Memory B cell (primary cell): ENCODE results near the gene SELENON.
A peak's percentile ranks its signal among the peaks of the same experiment; 100 is the strongest.

Source experiments
- ATAC-seq: fragments of 150-1000 bp; cut with Tn5 transposase; 2 replicates; pipeline ENCODE4 v1.10.0; 2021; ENCODE audit warnings: low read depth, mild to moderate bottlenecking, moderate library complexity
- DNase-seq, 2 donors: peaks; one replicate each; pipeline ENCODE4 v3.0.0; 2022; ENCODE audit warnings: low spot score in 2 of 2
- H3K27ac Mint-ChIP-seq: one replicate; pipeline ENCODE4 v1.8.0; 2022; ENCODE audit warnings: mild to moderate bottlenecking, moderate library complexity, mixed read lengths
- H3K27me3 Mint-ChIP-seq: one replicate; pipeline ENCODE4 v1.8.0; 2022; ENCODE audit warnings: mixed read lengths
- H3K36me3 Mint-ChIP-seq: one replicate; pipeline ENCODE4 v1.8.0; 2022; ENCODE audit warnings: mild to moderate bottlenecking, mixed read lengths
- H3K4me1 Mint-ChIP-seq: one replicate; pipeline ENCODE4 v1.8.0; 2022; ENCODE audit warnings: mixed read lengths
- H3K4me3 Mint-ChIP-seq: one replicate; pipeline ENCODE4 v1.8.0; 2022; ENCODE audit warnings: mild to moderate bottlenecking, moderate library complexity, mixed read lengths
- H3K9me3 Mint-ChIP-seq: one replicate; pipeline ENCODE4 v1.8.0; 2022; ENCODE audit warnings: mixed read lengths

Gene SELENON

DNA sequence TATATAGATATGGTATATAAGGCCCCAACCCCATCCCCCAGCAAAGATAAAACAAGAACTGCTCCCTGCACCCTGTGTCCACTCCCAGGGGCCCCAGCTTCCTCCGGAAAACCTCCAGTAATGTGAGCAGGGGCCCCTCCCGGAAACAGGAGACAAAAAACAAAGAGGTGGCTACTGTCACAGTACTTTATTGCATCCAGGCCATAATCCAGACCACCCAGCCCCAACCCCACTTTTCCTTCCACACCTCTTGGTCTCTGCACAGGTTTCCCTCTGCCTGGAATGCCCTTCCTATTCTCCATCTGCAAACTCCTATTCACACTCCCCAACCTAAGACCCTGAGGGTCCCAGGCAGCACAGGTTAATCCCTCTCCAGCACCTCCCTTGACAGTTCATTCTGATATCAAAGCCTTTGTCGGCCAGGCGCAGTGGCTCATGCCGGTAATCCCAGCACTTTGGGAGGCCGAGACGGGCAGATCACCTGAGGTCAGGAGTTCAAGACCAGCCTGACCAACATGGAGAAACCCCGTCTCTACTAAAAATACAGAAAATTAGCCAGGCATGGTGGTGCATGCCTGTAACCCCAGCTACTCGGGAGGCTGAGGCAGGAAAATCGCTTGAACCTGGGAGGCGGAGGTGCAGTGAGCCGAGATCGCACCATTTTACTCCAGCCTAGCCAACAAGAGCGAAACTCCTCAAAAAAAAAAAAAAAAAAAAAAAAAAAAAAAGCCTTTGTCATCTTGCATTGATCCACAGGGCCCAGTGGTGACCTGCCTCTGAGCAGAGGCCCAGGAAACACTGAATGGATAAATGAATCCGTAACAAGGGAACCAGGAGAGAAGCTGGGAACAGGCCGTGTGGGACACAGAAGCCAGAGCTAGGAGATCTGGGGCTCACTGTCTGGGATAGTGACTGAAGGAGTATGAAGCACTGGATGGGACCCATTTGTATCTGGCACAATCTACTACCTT, 61.6 kb downstream of the SELENON start:
- Mint-ChIP-seq H3K36me3 (peaks cover 7% of the 10 kb centered on the region), H3K27me3 (peaks cover 1% of the 10 kb centered on the region), H3K27ac (peak overlapping the region; percentile 25), H3K4me3 (peak overlapping the region; percentile 2), H3K4me1 (peaks cover 13% of the 10 kb centered on the region), H3K9me3 (no peaks in the 10 kb centered on the region)
- no peak for ATAC-seq
- DNase-seq = no peak

DNA sequence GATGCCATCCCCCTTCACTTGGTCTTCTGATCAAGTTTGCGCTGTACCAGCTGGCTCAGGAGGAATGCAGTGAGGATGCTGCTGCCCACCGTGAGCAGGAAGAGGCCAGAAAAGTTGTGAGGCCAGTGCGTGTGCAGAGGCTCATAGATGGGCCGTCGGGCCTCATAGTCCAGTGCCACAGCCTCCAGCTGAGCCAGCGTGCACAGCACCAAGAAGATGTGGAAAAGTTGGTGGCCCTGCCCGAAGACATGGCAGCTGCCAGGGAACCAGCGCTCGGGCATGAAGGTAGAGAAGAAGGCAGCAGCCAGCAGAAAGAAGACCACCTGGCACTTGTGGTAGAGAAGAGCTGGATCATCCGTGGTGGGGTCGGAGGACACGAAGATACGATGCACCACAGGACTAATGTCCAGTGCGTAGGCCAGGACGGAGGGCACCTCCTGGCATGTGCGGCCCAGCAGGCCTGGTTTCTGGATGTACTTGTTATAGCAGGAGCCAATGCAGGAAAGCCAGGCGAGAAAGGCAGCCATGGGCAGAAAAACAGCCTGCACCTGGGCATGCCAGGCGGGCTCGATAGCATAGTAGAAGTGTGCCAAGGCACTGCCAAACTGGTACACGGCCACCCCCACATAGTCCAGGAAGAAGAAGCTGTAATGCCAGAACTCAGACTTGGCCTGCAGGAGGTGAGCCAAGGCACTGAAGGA, 62.9 kb downstream of the SELENON start:
- no peak overlapping the region for H3K4me3 Mint-ChIP-seq
- ATAC-seq (no peak), DNase-seq (no peak)
- H3K27me3 Mint-ChIP-seq = peaks cover 1% of the 10 kb centered on the region
- no peaks in the 10 kb centered on the region for H3K9me3 Mint-ChIP-seq
- peaks cover 7% of the 10 kb centered on the region for H3K36me3 Mint-ChIP-seq
- peak overlapping the region; percentile 9 for H3K27ac Mint-ChIP-seq
- peaks cover 13% of the 10 kb centered on the region for H3K4me1 Mint-ChIP-seq

DNA sequence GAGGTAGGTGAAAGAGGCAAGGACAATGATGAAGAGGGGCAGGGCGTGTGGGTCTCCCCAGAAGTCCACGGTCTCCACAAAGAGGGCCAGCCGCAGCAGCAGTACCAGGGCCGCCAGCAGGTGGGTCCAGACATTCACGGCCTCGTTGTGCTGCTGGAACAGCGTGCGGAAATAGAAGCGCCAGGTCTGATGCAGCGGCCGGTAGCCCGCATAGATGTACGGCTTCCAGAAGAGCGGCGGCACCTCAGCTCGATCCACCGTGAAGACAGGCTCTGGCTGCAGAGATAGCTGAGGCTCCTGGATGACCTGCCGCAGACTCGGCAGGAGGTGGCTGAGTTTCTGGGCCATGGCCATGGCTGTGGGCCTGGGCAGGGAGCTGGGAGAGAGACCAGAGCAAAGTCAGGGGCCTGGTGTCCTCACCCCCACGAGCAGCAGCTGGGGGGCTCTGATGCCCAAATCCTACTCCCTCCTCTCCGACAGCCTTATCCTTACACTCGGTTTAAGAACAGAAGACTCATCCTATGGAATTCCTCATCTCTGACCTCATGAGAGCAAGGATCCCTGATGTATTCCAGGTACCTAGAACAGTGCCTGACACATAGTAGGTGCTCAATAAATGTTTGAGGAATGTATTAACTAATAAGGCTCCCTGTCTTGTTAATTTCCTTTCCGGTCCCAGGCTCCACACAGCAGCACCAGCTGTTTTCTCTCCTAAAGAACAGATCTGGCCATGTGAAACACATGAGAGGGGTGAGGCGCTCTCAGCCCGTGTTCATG, 63.7 kb downstream of the SELENON start:
- DNase-seq = no peak
- H3K27ac Mint-ChIP-seq = no peak overlapping the region
- no peak for ATAC-seq
- no peaks in the 10 kb centered on the region for H3K9me3 Mint-ChIP-seq
- no peak overlapping the region for H3K4me3 Mint-ChIP-seq
- H3K4me1 Mint-ChIP-seq = peaks cover 9% of the 10 kb centered on the region
- peaks cover 7% of the 10 kb centered on the region for H3K36me3 Mint-ChIP-seq
- no peaks in the 10 kb centered on the region for H3K27me3 Mint-ChIP-seq

DNA sequence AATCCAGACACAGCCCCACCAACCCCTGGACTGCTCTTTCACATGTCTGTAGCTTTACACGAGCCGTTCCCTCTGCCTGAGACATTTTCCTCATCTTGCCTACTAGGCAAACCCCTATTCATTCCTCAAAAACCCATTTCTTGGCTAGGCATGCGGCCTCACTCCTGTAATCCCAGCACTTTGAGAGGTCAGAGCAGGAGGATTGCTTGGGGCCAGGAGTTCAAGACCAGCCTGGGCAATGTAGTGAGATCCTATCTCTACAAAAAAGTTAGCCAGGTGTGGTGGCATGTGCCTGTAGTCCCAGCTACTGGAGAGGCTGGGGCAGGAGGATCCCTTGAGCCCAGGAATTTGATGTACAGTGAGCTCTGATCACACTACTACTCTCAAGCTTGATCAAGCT, 64.4 kb downstream of the SELENON start:
- no peaks in the 10 kb centered on the region for H3K9me3 Mint-ChIP-seq
- H3K4me3 Mint-ChIP-seq = no peak overlapping the region
- H3K36me3 Mint-ChIP-seq = peaks cover 7% of the 10 kb centered on the region
- no peak overlapping the region for H3K27ac Mint-ChIP-seq
- ATAC-seq (no peak), DNase-seq (no peak)
- H3K27me3 Mint-ChIP-seq = no peaks in the 10 kb centered on the region
- peaks cover 5% of the 10 kb centered on the region for H3K4me1 Mint-ChIP-seq

DNA sequence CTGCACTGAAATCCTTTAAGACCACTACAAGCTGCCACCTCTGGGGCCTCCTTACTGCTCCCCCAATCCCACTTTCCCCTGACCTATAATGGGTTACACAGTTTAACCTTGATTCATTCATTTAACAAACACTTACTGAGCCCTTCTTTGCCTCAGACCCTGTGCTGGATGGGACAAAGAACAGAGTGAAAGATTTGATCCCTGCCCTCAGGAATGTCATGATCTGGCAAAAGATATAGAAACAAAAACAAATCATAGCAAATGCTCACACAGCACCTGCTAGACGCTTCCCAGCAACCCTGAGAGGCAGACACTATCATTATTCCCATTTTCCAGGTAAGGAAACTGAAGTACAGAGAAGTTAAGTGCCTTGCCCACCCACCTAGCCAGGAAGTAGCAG, 66.3 kb downstream of the SELENON start:
- peaks cover 7% of the 10 kb centered on the region for H3K36me3 Mint-ChIP-seq
- peak overlapping the region; percentile 14 for H3K27ac Mint-ChIP-seq
- DNase-seq = no peak
- H3K27me3 Mint-ChIP-seq = no peaks in the 10 kb centered on the region
- no peak for ATAC-seq
- peaks cover 5% of the 10 kb centered on the region for H3K4me1 Mint-ChIP-seq
- no peaks in the 10 kb centered on the region for H3K9me3 Mint-ChIP-seq
- no peak overlapping the region for H3K4me3 Mint-ChIP-seq

DNA sequence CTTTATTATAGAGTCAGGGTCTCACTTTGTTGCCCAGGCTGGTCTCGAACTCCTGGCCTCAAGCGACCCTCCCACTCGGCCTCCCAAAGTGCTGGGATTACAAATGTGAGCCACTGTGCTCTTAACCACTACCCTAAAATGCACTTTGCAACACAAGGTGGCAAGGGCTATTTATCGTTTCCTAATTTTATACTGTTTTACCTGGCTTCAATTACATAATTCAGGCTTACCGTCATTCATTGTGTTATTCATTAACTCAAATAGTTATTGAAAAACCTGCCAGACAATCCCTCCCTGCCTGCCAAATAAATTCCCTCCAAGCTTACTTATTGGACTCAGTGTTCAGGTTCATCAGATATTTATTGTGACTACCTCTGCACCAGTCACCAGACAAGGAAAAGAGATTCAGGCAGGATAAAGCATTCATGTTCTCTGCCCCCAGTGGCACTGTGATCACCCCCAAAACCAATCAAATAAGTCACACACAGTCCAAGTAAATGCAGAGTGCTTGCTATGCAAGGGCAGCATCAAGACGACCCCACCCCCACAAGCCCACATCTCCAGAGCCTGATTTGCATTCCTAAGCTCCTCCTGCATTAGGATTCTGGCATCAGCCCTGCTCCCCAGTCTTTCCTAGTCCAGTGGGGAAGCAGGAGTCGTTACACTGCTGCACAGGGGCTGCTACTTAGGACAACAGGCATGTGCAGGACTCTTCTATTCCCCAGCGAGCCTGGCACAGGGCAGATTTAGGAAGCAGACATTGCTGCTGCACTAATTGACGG, 67.4 kb downstream of the SELENON start:
- Mint-ChIP-seq H3K27me3 (no peaks in the 10 kb centered on the region), H3K4me3 (no peak overlapping the region), H3K4me1 (peaks cover 7% of the 10 kb centered on the region), H3K9me3 (no peaks in the 10 kb centered on the region), H3K27ac (no peak overlapping the region), H3K36me3 (peaks cover 7% of the 10 kb centered on the region)
- no peak for ATAC-seq
- no peak for DNase-seq
